HEK293 (cell line): Measurements from ENCODE around the gene ZNF576.

Experiments
- CTCF ChIA-PET: fragments of 350-600 bp; formaldehyde crosslinking; extraction: SDS; loops from one replicate; lab custom pipeline; 2021; ENCODE audit warnings: antibody characterized with exemption; lab: Yijun Ruan, JAX
- POLR2A ChIA-PET: fragments of 300-600 bp; formaldehyde crosslinking; extraction: SDS; loops from one replicate; lab custom pipeline; 2020; ENCODE audit warnings: antibody characterized with exemption, inconsistent platforms; lab: Yijun Ruan, JAX
- H3K27ac ChIP-seq: fragments of 200-500 bp; sonication (Bioruptor generic); 2 replicates; pipeline ENCODE4 v1.5.1; 2014; ENCODE audit warnings: low read depth, low read length, control low read depth, inconsistent platforms; ENCODE audit errors: extremely low read depth
- H3K36me3 ChIP-seq, 2 experiments: fragments of 200-500 bp in 1 of 2; sonication (Bioruptor generic) in 1 of 2; 1 replicate in 1 of 2; 2 replicates in 1 of 2; pipeline ENCODE4 v1.5.1; 2014 to 2017; ENCODE audit warnings: inconsistent platforms in 2 of 2, low read length in 2 of 2; ENCODE audit not compliant: control insufficient read depth in 2 of 2, insufficient read depth in 1 of 2
- H3K4me1 ChIP-seq: fragments of 200-500 bp; sonication (Bioruptor generic); 2 replicates; pipeline ENCODE4 v1.5.1; 2014; ENCODE audit warnings: mild to moderate bottlenecking, low read length, inconsistent platforms; ENCODE audit not compliant: control insufficient read depth, insufficient read depth
- H3K4me3 ChIP-seq: 2 replicates; pipeline ENCODE4 v1.5.1; 2011; ENCODE audit warnings: low read depth, mild to moderate bottlenecking, control low read depth, low read length, moderate library complexity
- H3K9me3 ChIP-seq: fragments of 200-500 bp; sonication (Bioruptor generic); 2 replicates; pipeline ENCODE4 v1.5.1; 2014; ENCODE audit warnings: low read depth, low read length, inconsistent platforms; ENCODE audit not compliant: control insufficient read depth, insufficient read depth
- BCL11A ChIP-seq: fragments of 450-650 bp; formaldehyde crosslinking; IDR thresholded peaks from 2 replicates; pipeline ENCODE4 v1.5.1; 2016; ENCODE audit warnings: low read depth, missing biosample characterization, missing genetic modification characterization
- BCL11B ChIP-seq: fragments of 450-650 bp; formaldehyde crosslinking; IDR thresholded peaks from 2 replicates; pipeline ENCODE4 v1.5.1; 2016; ENCODE audit warnings: low read depth, missing biosample characterization, missing genetic modification characterization
- MZF1 ChIP-seq: fragments of 450-650 bp; formaldehyde crosslinking; IDR thresholded peaks from 2 replicates; pipeline ENCODE4 v1.5.1; 2017; ENCODE audit warnings: missing biosample characterization, missing genetic modification characterization, borderline replicate concordance
- SP2 ChIP-seq: fragments of 450-650 bp; formaldehyde crosslinking; IDR thresholded peaks from 2 replicates; pipeline ENCODE4 v1.5.1; 2016; ENCODE audit warnings: missing biosample characterization, missing genetic modification characterization
- ZNF112 ChIP-seq: fragments of 450-650 bp; formaldehyde crosslinking; IDR thresholded peaks from 2 replicates; pipeline ENCODE4 v1.5.0; 2017; ENCODE audit warnings: missing biosample characterization, missing genetic modification characterization
- ZNF221 ChIP-seq: fragments of 450-650 bp; formaldehyde crosslinking; IDR thresholded peaks from 2 replicates; pipeline ENCODE4 v1.5.1; 2017; ENCODE audit warnings: missing biosample characterization, missing genetic modification characterization, borderline replicate concordance
- ZNF23 ChIP-seq: fragments of 450-650 bp; formaldehyde crosslinking; IDR thresholded peaks from 2 replicates; pipeline ENCODE4 v1.5.1; 2016; ENCODE audit warnings: missing biosample characterization, missing genetic modification characterization, borderline replicate concordance
- ZNF292 ChIP-seq: fragments of 450-650 bp; formaldehyde crosslinking; IDR thresholded peaks from 2 replicates; pipeline ENCODE4 v1.5.1; 2016; ENCODE audit warnings: low read depth, missing biosample characterization, missing genetic modification characterization, borderline replicate concordance
- TF ChIP-seq, protein P1 (sequence below): fragments of 450-650 bp; formaldehyde crosslinking; IDR thresholded peaks from 2 replicates; pipeline ENCODE4 v1.5.1; 2016; ENCODE audit warnings: missing biosample characterization, missing genetic modification characterization
- TF ChIP-seq, protein P2 (sequence below): fragments of 450-650 bp; formaldehyde crosslinking; IDR thresholded peaks from 2 replicates; pipeline ENCODE4 v1.5.1; 2016; ENCODE audit warnings: missing biosample characterization, missing genetic modification characterization
- TF ChIP-seq, protein P3 (sequence below): fragments of 450-650 bp; formaldehyde crosslinking; IDR thresholded peaks from 2 replicates; pipeline ENCODE4 v1.5.1; 2016; ENCODE audit warnings: missing biosample characterization, missing genetic modification characterization

Gene ZNF576

DNA sequence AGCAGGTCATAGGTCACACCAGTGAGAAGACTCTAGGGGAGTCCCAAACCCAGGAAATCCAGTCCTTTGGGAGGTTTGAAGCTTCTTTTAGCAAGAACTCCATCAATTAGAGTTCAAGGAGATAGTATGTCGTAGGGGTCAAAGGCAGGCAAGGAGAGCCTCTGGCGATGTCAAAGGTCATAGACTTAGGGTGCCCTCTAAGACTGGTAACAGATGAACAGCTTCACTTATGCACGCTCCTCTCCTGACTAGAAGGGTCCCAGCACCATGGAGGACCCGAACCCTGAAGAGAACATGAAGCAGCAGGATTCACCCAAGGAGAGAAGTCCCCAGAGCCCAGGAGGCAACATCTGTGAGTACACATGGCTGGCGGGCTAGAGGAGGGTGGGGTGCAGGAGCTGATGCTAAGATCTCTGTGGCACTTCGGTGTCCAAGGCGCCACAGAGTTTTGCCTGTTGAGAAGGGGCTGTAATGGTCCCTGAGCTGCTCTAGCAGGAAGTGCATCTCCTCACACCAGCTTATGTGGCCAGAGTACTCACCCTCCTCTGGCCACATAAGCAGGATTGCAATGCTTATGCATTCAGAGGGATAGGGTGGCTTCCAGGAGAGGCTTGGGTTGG, 557 bp downstream of the ZNF576 start:
- no peaks in the 10 kb centered on the region for H3K9me3 ChIP-seq
- H3K27ac ChIP-seq, result peak overlapping the region; percentile 95
- POLR2A ChIA-PET, result interaction anchor here (0.5 to 4.1 kb wide), 18 partner anchors 9 to 355 kb away, joined by 3 to 49 read pairs (median 10); partner anchors contain the start of genes PINLYP, SMG9, XRCC1 and ZNF221
- H3K4me3 ChIP-seq, result peak overlapping the region; percentile 54
- CTCF ChIA-PET, result interaction anchor here (0.6 to 6.1 kb wide), 16 partner anchors 19 to 1346 kb away, joined by 3 to 91 read pairs (median 4); partner anchors contain the start of gene ZNF428
- TF ChIP-seq MZF1 (tag by site-specific recombination) (no peak), ZNF292 (tag by site-specific recombination) (no peak), SP2 (tag by site-specific recombination) (no peak), BCL11A (tag by site-specific recombination) (0 out of 2 replicates have a peak, but pooled peaks have one; percentile 51), BCL11B (tag by site-specific recombination) (peak; percentile 82; the same call in 1 of the 2 replicates), ZNF221 (no peak), ZNF23 (tag by site-specific recombination) (no peak)
- TF ChIP-seq, protein P1, sequence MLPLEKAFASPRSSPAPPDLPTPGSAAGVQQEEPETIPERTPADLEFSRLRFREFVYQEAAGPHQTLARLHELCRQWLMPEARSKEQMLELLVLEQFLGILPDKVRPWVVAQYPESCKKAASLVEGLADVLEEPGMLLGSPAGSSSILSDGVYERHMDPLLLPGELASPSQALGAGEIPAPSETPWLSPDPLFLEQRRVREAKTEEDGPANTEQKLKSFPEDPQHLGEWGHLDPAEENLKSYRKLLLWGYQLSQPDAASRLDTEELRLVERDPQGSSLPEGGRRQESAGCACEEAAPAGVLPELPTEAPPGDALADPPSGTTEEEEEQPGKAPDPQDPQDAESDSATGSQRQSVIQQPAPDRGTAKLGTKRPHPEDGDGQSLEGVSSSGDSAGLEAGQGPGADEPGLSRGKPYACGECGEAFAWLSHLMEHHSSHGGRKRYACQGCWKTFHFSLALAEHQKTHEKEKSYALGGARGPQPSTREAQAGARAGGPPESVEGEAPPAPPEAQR, result no peak
- TF ChIP-seq, protein P2, sequence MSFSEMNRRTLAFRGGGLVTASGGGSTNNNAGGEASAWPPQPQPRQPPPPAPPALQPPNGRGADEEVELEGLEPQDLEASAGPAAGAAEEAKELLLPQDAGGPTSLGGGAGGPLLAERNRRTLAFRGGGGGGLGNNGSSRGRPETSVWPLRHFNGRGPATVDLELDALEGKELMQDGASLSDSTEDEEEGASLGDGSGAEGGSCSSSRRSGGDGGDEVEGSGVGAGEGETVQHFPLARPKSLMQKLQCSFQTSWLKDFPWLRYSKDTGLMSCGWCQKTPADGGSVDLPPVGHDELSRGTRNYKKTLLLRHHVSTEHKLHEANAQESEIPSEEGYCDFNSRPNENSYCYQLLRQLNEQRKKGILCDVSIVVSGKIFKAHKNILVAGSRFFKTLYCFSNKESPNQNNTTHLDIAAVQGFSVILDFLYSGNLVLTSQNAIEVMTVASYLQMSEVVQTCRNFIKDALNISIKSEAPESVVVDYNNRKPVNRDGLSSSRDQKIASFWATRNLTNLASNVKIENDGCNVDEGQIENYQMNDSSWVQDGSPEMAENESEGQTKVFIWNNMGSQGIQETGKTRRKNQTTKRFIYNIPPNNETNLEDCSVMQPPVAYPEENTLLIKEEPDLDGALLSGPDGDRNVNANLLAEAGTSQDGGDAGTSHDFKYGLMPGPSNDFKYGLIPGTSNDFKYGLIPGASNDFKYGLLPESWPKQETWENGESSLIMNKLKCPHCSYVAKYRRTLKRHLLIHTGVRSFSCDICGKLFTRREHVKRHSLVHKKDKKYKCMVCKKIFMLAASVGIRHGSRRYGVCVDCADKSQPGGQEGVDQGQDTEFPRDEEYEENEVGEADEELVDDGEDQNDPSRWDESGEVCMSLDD, result peak; percentile 16; the same call in 1 of the 2 replicates
- TF ChIP-seq, protein P3, sequence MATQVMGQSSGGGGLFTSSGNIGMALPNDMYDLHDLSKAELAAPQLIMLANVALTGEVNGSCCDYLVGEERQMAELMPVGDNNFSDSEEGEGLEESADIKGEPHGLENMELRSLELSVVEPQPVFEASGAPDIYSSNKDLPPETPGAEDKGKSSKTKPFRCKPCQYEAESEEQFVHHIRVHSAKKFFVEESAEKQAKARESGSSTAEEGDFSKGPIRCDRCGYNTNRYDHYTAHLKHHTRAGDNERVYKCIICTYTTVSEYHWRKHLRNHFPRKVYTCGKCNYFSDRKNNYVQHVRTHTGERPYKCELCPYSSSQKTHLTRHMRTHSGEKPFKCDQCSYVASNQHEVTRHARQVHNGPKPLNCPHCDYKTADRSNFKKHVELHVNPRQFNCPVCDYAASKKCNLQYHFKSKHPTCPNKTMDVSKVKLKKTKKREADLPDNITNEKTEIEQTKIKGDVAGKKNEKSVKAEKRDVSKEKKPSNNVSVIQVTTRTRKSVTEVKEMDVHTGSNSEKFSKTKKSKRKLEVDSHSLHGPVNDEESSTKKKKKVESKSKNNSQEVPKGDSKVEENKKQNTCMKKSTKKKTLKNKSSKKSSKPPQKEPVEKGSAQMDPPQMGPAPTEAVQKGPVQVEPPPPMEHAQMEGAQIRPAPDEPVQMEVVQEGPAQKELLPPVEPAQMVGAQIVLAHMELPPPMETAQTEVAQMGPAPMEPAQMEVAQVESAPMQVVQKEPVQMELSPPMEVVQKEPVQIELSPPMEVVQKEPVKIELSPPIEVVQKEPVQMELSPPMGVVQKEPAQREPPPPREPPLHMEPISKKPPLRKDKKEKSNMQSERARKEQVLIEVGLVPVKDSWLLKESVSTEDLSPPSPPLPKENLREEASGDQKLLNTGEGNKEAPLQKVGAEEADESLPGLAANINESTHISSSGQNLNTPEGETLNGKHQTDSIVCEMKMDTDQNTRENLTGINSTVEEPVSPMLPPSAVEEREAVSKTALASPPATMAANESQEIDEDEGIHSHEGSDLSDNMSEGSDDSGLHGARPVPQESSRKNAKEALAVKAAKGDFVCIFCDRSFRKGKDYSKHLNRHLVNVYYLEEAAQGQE (tag by site-specific recombination), result 0 out of 2 replicates have a peak, but pooled peaks have one; percentile 2
- H3K36me3 ChIP-seq, result peaks cover 54 to 73% of the 10 kb centered on the region in 2 experiments
- peaks cover 24% of the 10 kb centered on the region for H3K4me1 ChIP-seq

DNA sequence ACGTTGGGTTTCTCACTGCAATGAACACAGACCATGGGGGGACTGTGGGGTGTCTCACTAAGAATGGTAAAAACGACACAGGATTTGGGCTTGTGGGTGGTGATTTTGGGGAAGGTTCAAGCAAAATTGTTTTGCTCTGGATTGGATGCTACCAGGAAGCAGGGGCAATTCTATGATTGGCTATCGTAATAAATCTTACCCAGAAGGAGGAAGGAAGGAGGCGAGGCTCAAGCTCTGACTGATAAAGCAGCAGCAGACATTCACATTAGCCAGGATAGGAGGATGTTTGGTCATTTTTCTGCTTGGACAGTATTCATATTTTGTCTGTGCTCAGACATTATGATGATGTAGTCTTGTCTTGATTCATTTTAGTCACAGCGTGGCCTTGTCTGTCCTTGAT, 1.5 kb downstream of the ZNF576 start:
- CTCF ChIA-PET, result interaction anchor here (0.8 to 6.1 kb wide), 5 partner anchors 21 to 151 kb away, joined by 3 to 91 read pairs (median 21); partner anchors contain the start of gene ZNF428
- POLR2A ChIA-PET, result interaction anchor here (0.7 to 4.1 kb wide), 3 partner anchors 13 to 70 kb away, joined by 3 to 49 read pairs (median 3); no protein-coding TSS in a partner anchor
- Histone ChIP-seq H3K9me3 (no peaks in the 10 kb centered on the region), H3K4me3 (no peak overlapping the region)
- TF ChIP-seq ZNF112 (tag by site-specific recombination), result no peak
- TF ChIP-seq, all 188 proteins: peak for 0
- peaks cover 24% of the 10 kb centered on the region for H3K4me1 ChIP-seq
- peaks cover 58 to 71% of the 10 kb centered on the region in 2 experiments for H3K36me3 ChIP-seq
- peak overlapping the region; percentile 95; the same call in 1 of the 2 replicates for H3K27ac ChIP-seq
